ENCODE results near the gene KNDC1.

Gene KNDC1

GRCh38 chr10:133158437-133158755 lies 1.6 kb upstream of the KNDC1 start:
- no peak overlapping the region for H2AFZ ChIP-seq (ENCODE audit: low read length)
- H3K4me2 ChIP-seq (ENCODE audit: low read length): no peak overlapping the region
- H4K20me1 ChIP-seq (ENCODE audit: insufficient read depth, low read length): no peaks in the 10 kb centered on the region
- no peaks in the 10 kb centered on the region for H3K9me3 ChIP-seq (ENCODE audit: low read length)
- no peaks in the 10 kb centered on the region for H3K27me3 ChIP-seq (ENCODE audit: insufficient read depth, low read length)
- no peaks in the 10 kb centered on the region for H3K4me1 ChIP-seq (ENCODE audit: insufficient read depth, low read length, severe bottlenecking)
- H3K9ac ChIP-seq (ENCODE audit: low read length): no peak overlapping the region
- no peaks in the 10 kb centered on the region for H3K79me2 ChIP-seq (ENCODE audit: insufficient read depth, low read length)
- no peaks in the 10 kb centered on the region for H3K36me3 ChIP-seq (ENCODE audit: insufficient read depth, low read length)
- H3K9me2 ChIP-seq (ENCODE audit: low read depth, low read length): no peaks in the 10 kb centered on the region
- H3K27ac ChIP-seq (ENCODE audit: low read depth, low read length, poor library complexity, severe bottlenecking): no peak overlapping the region
- TF ChIP-seq EZH2 (IDR thresholded peaks at IDR 0.05; ENCODE audit: borderline replicate concordance, low read length) (no peak), CTCF (IDR thresholded peaks at IDR 0.05; ENCODE audit: low read length) (no peak)
- H3K4me3 ChIP-seq (ENCODE audit: low read depth, low read length, poor library complexity, severe bottlenecking): no peak overlapping the region
- H3F3A ChIP-seq (ENCODE audit: insufficient read depth, low read length): no peaks in the 10 kb centered on the region

GRCh38 chr10:133158756-133159610 lies 1.0 kb upstream of the KNDC1 start:
- H3K9me3 ChIP-seq (ENCODE audit: low read length): no peaks in the 10 kb centered on the region
- no peaks in the 10 kb centered on the region for H3K4me1 ChIP-seq (ENCODE audit: insufficient read depth, low read length, severe bottlenecking)
- H4K20me1 ChIP-seq (ENCODE audit: insufficient read depth, low read length): no peaks in the 10 kb centered on the region
- no peaks in the 10 kb centered on the region for H3F3A ChIP-seq (ENCODE audit: insufficient read depth, low read length)
- H2AFZ ChIP-seq (ENCODE audit: low read length): no peak overlapping the region
- no peak overlapping the region for H3K4me3 ChIP-seq (ENCODE audit: low read depth, low read length, poor library complexity, severe bottlenecking)
- no peaks in the 10 kb centered on the region for H3K36me3 ChIP-seq (ENCODE audit: insufficient read depth, low read length)
- no peak overlapping the region for H3K9ac ChIP-seq (ENCODE audit: low read length)
- no peaks in the 10 kb centered on the region for H3K79me2 ChIP-seq (ENCODE audit: insufficient read depth, low read length)
- H3K4me2 ChIP-seq (ENCODE audit: low read length): no peak overlapping the region
- TF ChIP-seq EZH2 (IDR thresholded peaks at IDR 0.05; ENCODE audit: borderline replicate concordance, low read length): no peak
- TF ChIP-seq CTCF (IDR thresholded peaks at IDR 0.05; ENCODE audit: low read length): no peak
- H3K27ac ChIP-seq (ENCODE audit: low read depth, low read length, poor library complexity, severe bottlenecking): no peak overlapping the region
- H3K9me2 ChIP-seq (ENCODE audit: low read depth, low read length): no peaks in the 10 kb centered on the region
- no peaks in the 10 kb centered on the region for H3K27me3 ChIP-seq (ENCODE audit: insufficient read depth, low read length)

- Histone ChIP-seq H3K4me1 (ENCODE audit: insufficient read depth, low read length, severe bottlenecking) (no peaks in the 10 kb centered on the region), H3K9me2 (ENCODE audit: low read depth, low read length) (no peaks in the 10 kb centered on the region), H3K36me3 (ENCODE audit: insufficient read depth, low read length) (no peaks in the 10 kb centered on the region), H3K9me3 (ENCODE audit: low read length) (no peaks in the 10 kb centered on the region), H3F3A (ENCODE audit: insufficient read depth, low read length) (no peaks in the 10 kb centered on the region), H3K27ac (ENCODE audit: low read depth, low read length, poor library complexity, severe bottlenecking) (no peak overlapping the region), H3K27me3 (ENCODE audit: insufficient read depth, low read length) (no peaks in the 10 kb centered on the region), H3K9ac (ENCODE audit: low read length) (no peak overlapping the region), H4K20me1 (ENCODE audit: insufficient read depth, low read length) (no peaks in the 10 kb centered on the region), H3K4me2 (ENCODE audit: low read length) (no peak overlapping the region), H2AFZ (ENCODE audit: low read length) (no peak overlapping the region), H3K79me2 (ENCODE audit: insufficient read depth, low read length) (no peaks in the 10 kb centered on the region), H3K4me3 (ENCODE audit: low read depth, low read length, poor library complexity, severe bottlenecking) (no peak overlapping the region)
- no peak for TF ChIP-seq CTCF (IDR thresholded peaks at IDR 0.05; ENCODE audit: low read length)
- TF ChIP-seq EZH2 (IDR thresholded peaks at IDR 0.05; ENCODE audit: borderline replicate concordance, low read length): no peak
Measured at GRCh38 chr10:133159611-133159949, 439 bp upstream of the KNDC1 start.
